Measurements from ENCODE around the gene GARIN5B.

DNA sequence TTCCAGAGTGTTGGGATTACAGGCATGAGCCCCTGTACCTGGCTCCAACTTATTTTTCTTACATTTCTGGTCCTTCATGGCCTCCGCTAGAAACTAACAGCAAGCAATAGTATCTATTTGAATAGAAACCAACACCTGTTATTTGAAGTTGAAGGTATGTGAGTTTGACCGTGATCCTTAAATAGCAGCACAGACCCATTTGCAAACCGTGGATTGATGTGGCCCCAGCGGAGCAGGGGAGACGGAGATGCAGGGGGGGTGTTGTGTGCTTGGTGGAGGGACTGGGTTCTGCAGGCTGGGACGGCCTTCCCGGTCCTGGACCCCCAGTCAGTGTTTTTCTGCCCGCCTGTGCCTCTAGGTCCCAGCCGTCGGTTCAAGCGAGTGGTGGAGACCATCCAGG lies 54.8 kb downstream of the GARIN5B start:
- TF ChIP-seq, protein P1, sequence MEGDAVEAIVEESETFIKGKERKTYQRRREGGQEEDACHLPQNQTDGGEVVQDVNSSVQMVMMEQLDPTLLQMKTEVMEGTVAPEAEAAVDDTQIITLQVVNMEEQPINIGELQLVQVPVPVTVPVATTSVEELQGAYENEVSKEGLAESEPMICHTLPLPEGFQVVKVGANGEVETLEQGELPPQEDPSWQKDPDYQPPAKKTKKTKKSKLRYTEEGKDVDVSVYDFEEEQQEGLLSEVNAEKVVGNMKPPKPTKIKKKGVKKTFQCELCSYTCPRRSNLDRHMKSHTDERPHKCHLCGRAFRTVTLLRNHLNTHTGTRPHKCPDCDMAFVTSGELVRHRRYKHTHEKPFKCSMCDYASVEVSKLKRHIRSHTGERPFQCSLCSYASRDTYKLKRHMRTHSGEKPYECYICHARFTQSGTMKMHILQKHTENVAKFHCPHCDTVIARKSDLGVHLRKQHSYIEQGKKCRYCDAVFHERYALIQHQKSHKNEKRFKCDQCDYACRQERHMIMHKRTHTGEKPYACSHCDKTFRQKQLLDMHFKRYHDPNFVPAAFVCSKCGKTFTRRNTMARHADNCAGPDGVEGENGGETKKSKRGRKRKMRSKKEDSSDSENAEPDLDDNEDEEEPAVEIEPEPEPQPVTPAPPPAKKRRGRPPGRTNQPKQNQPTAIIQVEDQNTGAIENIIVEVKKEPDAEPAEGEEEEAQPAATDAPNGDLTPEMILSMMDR (IDR thresholded peaks at IDR 0.05; ENCODE audit: low read length), result no peak
- TF ChIP-seq EZH2 (IDR thresholded peaks at IDR 0.05; ENCODE audit: borderline replicate concordance, low read length), result no peak
